K562 (cell line): ENCODE measurements around the gene DPP10. TPM values are rescaled to one million over a fixed set of nuclear protein-coding genes. Genes with fewer than 3 reads are reported as not detected.

ENCODE experiments used
- ATAC-seq: fragments of 200-7000 bp; cut with Tn5 transposase; 3 replicates; pipeline ENCODE4 v1.9.1; 2020; ENCODE audit warnings: moderate library complexity
- BruUV-seq: library from RNA; stranded (reverse); fragments of 400-500 nt; replicated peaks from 2 replicates; lab custom pipeline; 2021; lab: Mats Ljungman, UMichigan
- CTCF ChIA-PET: fragments of 300-600 bp; formaldehyde crosslinking; extraction: SDS; loops from one replicate; lab custom pipeline; 2021; ENCODE audit warnings: low intra/inter-chr PET ratio; lab: Yijun Ruan, JAX
- POLR2A ChIA-PET: fragments of 300-600, 350-650 bp; sonication (Branson Sonifier 250); formaldehyde crosslinking; extraction: SDS; loops from one replicate; lab custom pipeline; 2021; ENCODE audit warnings: antibody characterized with exemption, inconsistent platforms; lab: Yijun Ruan, JAX
- DNase-seq, 4 experiments: peaks; one replicate each; pipeline versions ENCODE4 v3.0.0 to v3.0.0-alpha.2; 2011 to 2018; ENCODE audit warnings: low spot score in 3 of 4, mixed read lengths in 3 of 4; ENCODE audit errors: extremely low read depth in 1 of 4
- FAIRE-seq: peaks from 2 replicates; lab custom pipeline; 2011; peaks lifted over from hg19 to GRCh38; lab: Jason Lieb, UNC
- H2AFZ ChIP-seq: 2 replicates; pipeline ENCODE4 v1.6.0; 2011; ENCODE audit warnings: low read depth, low read length, control low read depth, inconsistent platforms
- H3K27ac ChIP-seq: fragments of 200-600 bp; 3 replicates; pipeline ENCODE4 v1.8.0; 2011; ENCODE audit warnings: low read depth, mild to moderate bottlenecking, control low read depth, inconsistent platforms, low read length, moderate library complexity, mixed read lengths; ENCODE audit errors: extremely low read depth
- H3K27me3 ChIP-seq, 2 experiments: fragments of 300-600 bp in 1 of 2; 2 replicates in 1 of 2; 3 replicates in 1 of 2; pipeline versions ENCODE4 v1.6.0 to v1.8.0; 2011; ENCODE audit warnings: inconsistent platforms in 2 of 2, low read length in 2 of 2, mild to moderate bottlenecking in 1 of 2, mixed read lengths in 1 of 2, moderate library complexity in 1 of 2; ENCODE audit not compliant: control insufficient read depth in 2 of 2, insufficient read depth in 2 of 2
- H3K36me3 ChIP-seq: fragments of 300-600 bp; 3 replicates; pipeline ENCODE4 v1.8.0; 2011; ENCODE audit warnings: mild to moderate bottlenecking, low read length, inconsistent platforms; ENCODE audit not compliant: control insufficient read depth, insufficient read depth
- H3K4me1 ChIP-seq, 2 experiments: fragments of 200-600 bp in 1 of 2; replicated peaks in 1 of 2; 2 replicates in 1 of 2; 3 replicates in 1 of 2; pipeline versions ENCODE4 v1.5.1 to v1.8.0; 2011; ENCODE audit warnings: inconsistent platforms in 2 of 2, low read length in 2 of 2, mild to moderate bottlenecking in 1 of 2, mixed read lengths in 1 of 2, moderate library complexity in 1 of 2; ENCODE audit not compliant: control insufficient read depth in 2 of 2, insufficient read depth in 2 of 2
- H3K4me2 ChIP-seq: 2 replicates; pipeline ENCODE4 v1.6.1; 2011; ENCODE audit warnings: low read length, control low read depth, inconsistent platforms, mixed read lengths; ENCODE audit not compliant: insufficient read depth
- H3K4me3 ChIP-seq: fragments of 200-600 bp; sonication (generic), shearing (Covaris generic); 2 replicates; pipeline ENCODE4 v1.5.1; 2016; ENCODE audit warnings: control low read depth, inconsistent platforms
- H3K79me2 ChIP-seq: fragments of 200-600 bp; 3 replicates; pipeline ENCODE4 v1.8.0; 2011; ENCODE audit warnings: low read length, inconsistent platforms; ENCODE audit not compliant: control insufficient read depth, insufficient read depth
- H3K9ac ChIP-seq, 2 experiments: 2 replicates each; pipeline versions ENCODE4 v1.6.0 to v1.6.1; 2011; ENCODE audit warnings: low read depth in 2 of 2, low read length in 2 of 2, control low read depth in 1 of 2, inconsistent platforms in 1 of 2, mild to moderate bottlenecking in 1 of 2, mixed read lengths in 1 of 2; ENCODE audit not compliant: insufficient read depth in 1 of 2
- H3K9me1 ChIP-seq: one replicate; pipeline ENCODE4 v1.6.0; 2011; ENCODE audit warnings: inconsistent platforms, mild to moderate bottlenecking, low read length, moderate library complexity; ENCODE audit not compliant: control insufficient read depth, insufficient read depth
- H3K9me3 ChIP-seq: replicated peaks from 2 replicates; pipeline ENCODE4 v1.5.1; 2011; ENCODE audit warnings: low read depth, low read length, inconsistent platforms; ENCODE audit not compliant: control insufficient read depth, insufficient read depth
- H4K20me1 ChIP-seq: replicated peaks from 2 replicates; pipeline ENCODE4 v1.6.1; 2011; ENCODE audit warnings: low read length, inconsistent platforms, mixed read lengths; ENCODE audit not compliant: control insufficient read depth, insufficient read depth
- FOXA1 ChIP-seq: fragments of 450-650 bp; IDR thresholded peaks from 2 replicates; pipeline ENCODE4 v1.6.1; 2016; ENCODE audit warnings: mild to moderate bottlenecking, borderline replicate concordance
- JUND ChIP-seq, 2 experiments: IDR thresholded peaks; 2 replicates in 1 of 2; 3 replicates in 1 of 2; pipeline ENCODE4 v1.6.1; 2011; ENCODE audit warnings: borderline replicate concordance in 2 of 2, low read depth in 2 of 2, low read length in 2 of 2, improper control_type of control experiment in 1 of 2, missing biosample characterization in 1 of 2, missing genetic modification characterization in 1 of 2, missing genetic modification reagents in 1 of 2
- RREB1 ChIP-seq: fragments of 250-450 bp; sonication (Bioruptor Pico); IDR thresholded peaks from 2 replicates; pipeline ENCODE4 v1.4.0; 2020
- WGBS: fragments of 100-300 bp; shearing (Covaris generic); methylation state at CpG from one replicate; pipeline ENCODE4 v1.1.6; 2016; ENCODE audit warnings: low coverage, mixed read lengths; ENCODE audit not compliant: insufficient coverage; ENCODE audit errors: missing lambda C conversion rate; 5-methylcytosine and 5-hydroxymethylcytosine counted together
- in situ Hi-C: fragments of 300-500 bp; cut with MboI; formaldehyde crosslinking; loops from 4 replicates; pipeline ENCODE4 v1.15.0; 2018; ENCODE audit warnings: inconsistent platforms, mixed read lengths
- intact Hi-C: fragments of 100-400 bp; cut with micrococcal nuclease; formaldehyde crosslinking; loops from 2 replicates; pipeline ENCODE4 v1.14.2; 2022
- polyA plus RNA-seq, 8 experiments: library from polyadenylated mRNA; depleted of rRNA in 4 of 8; stranded (reverse) in 5 of 8; unstranded in 3 of 8; fragments of >200 nt; fragmentation: Nextera tagmentation in 2 of 8; fragmentation: Illumina TruSeq in 1 of 8; extraction: Ambion mirVana in 2 of 8; extraction: Trizol in 1 of 8; gene quantifications; 2 replicates each; pipeline versions ENCODE4 v1.2.1 to v1.2.3, GENCODE V29; 2011 to 2014; ENCODE audit warnings: inconsistent platforms in 1 of 8, missing spikeins in 1 of 8
- total RNA-seq, 7 experiments: library from RNA; depleted of rRNA in 6 of 7; stranded (reverse); fragments of >200 nt in 6 of 7; fragmentation: Illumina TruSeq in 2 of 7; extraction: Trizol in 2 of 7; gene quantifications; 2 replicates each; pipeline versions ENCODE4 v1.2.1 to v1.2.3, GENCODE V29; 2011 to 2021; ENCODE audit warnings: low replicate concordance in 1 of 7

Gene DPP10
- total and polyA plus RNA-seq, 9 of the 15 experiments (the other 6 are each of a cell fraction or from before 2014, with no cell fraction given) = not detected

GRCh38 chr2:115199966-115200365 is 757.5 kb downstream of the DPP10 start:
- Histone ChIP-seq H3K27ac (no peak overlapping the region), H3K36me3 (no peaks in the 10 kb centered on the region), H4K20me1 (no peaks in the 10 kb centered on the region), H3K79me2 (no peaks in the 10 kb centered on the region), H3K4me3 (no peak overlapping the region), H3K9me1 (no peaks in the 10 kb centered on the region), H3K27me3 (no peaks in the 10 kb centered on the region), H2AFZ (no peak overlapping the region), H3K9ac (no peak overlapping the region), H3K9me3 (no peaks in the 10 kb centered on the region), H3K4me1 (no peaks in the 10 kb centered on the region), H3K4me2 (no peak overlapping the region)
- FAIRE-seq = no peak
- in situ Hi-C loops (no loop called here), intact Hi-C loops (no loop called here)
- DNase-seq = no peak
- ATAC-seq = no peak
- CTCF ChIA-PET = no interaction called here
- WGBS = 3% methylated on average over 4 of the region's 4 CpGs
- POLR2A ChIA-PET = no interaction called here
- TF ChIP-seq FOXA1 = no peak
- no peak for TF ChIP-seq JUND (IDR thresholded peaks at IDR 0.05; ENCODE audit: borderline replicate concordance, low read depth, low read length)
- no peak for TF ChIP-seq JUND (tag; IDR thresholded peaks at IDR 0.05; ENCODE audit: borderline replicate concordance, low read depth, low read length)
- TF ChIP-seq RREB1 (CRISPR knock-in tag) = no peak
- BruUV-seq = no TSS peak
